Measurements from ENCODE around the gene TRIP10.
"Not testable (repeated sequence)": the region's sequence is repeated elsewhere in the genome, so short reads cannot be mapped to it uniquely, and the experiment has no call there.

Gene TRIP10

GRCh38 chr19:6766357-6767080 lies 27.0 kb downstream of the TRIP10 start:
- H3K36me3 ChIP-seq = no peaks in the 10 kb centered on the region
- intact Hi-C loops (cut with DNase I; ENCODE audit: low total_unique reads) = no loop called here
- DNase-seq = no peak
- no peak overlapping the region for H3K4me3 ChIP-seq
- no peak overlapping the region for H3K27ac ChIP-seq
- peaks cover 0 to 23% (median 6%) of the 10 kb centered on the region in 4 donors for H3K4me1 ChIP-seq
- no peaks in the 10 kb centered on the region for H3K9me3 ChIP-seq
- peaks cover 4 to 47% of the 10 kb centered on the region in 2 donors for H3K27me3 ChIP-seq
- no peak for TF ChIP-seq CTCF (IDR thresholded peaks at IDR 0.05)

GRCh38 chr19:6767081-6767356 lies 27.5 kb downstream of the TRIP10 start:
- Histone ChIP-seq H3K4me1 (peaks cover 0 to 23% (median 6%) of the 10 kb centered on the region in 4 donors), H3K27ac (no peak overlapping the region), H3K36me3 (no peaks in the 10 kb centered on the region), H3K9me3 (no peaks in the 10 kb centered on the region), H3K4me3 (peak overlapping the region; percentile 12 to 23), H3K27me3 (peaks cover 4 to 49% of the 10 kb centered on the region in 2 donors)
- intact Hi-C loops (cut with DNase I; ENCODE audit: low total_unique reads) = no loop called here
- no peak for DNase-seq
- no peak for TF ChIP-seq CTCF (IDR thresholded peaks at IDR 0.05)

- Histone ChIP-seq H3K4me3 (peak within 1 kb of the TSS; percentile 12 to 23), H3K36me3 (no peaks in the 10 kb centered on the region), H3K27me3 (peaks cover 4 to 55% of the 10 kb centered on the region in 2 donors), H3K9me3 (no peaks in the 10 kb centered on the region), H3K27ac (no peak within 1 kb of the TSS), H3K4me1 (peaks cover 0 to 23% (median 6%) of the 10 kb centered on the region in 4 donors)
- intact Hi-C loops (cut with DNase I; ENCODE audit: low total_unique reads) = no loop called here
- no peak for TF ChIP-seq CTCF (IDR thresholded peaks at IDR 0.05)
- DNase-seq = no peak
Observed at GRCh38 chr19:6767357-6768235, 28.1 kb downstream of the TRIP10 start, which contains the start of gene SH2D3A. Gene SH2D3A (minus strand): TSS chr19:6767435. CDS start chr19:6763748, 3,687 bp downstream.

GRCh38 chr19:6768236-6768785 lies 28.8 kb downstream of the TRIP10 start:
- H3K9me3 ChIP-seq = no peaks in the 10 kb centered on the region
- H3K27ac ChIP-seq = no peak overlapping the region
- H3K27me3 ChIP-seq = peaks cover 4 to 61% of the 10 kb centered on the region in 2 donors
- intact Hi-C loops (cut with DNase I; ENCODE audit: low total_unique reads) = no loop called here
- H3K36me3 ChIP-seq = no peaks in the 10 kb centered on the region
- peaks cover 0 to 23% (median 6%) of the 10 kb centered on the region in 4 donors for H3K4me1 ChIP-seq
- no peak overlapping the region for H3K4me3 ChIP-seq
- DNase-seq = no peak
- no peak for TF ChIP-seq CTCF (IDR thresholded peaks at IDR 0.05)

- intact Hi-C loops (cut with DNase I; ENCODE audit: low total_unique reads) = no loop called here
- DNase-seq = no peak
- TF ChIP-seq CTCF (IDR thresholded peaks at IDR 0.05) = peak; percentile 34 to 35
- H3K27me3 ChIP-seq = peaks cover 4 to 58% of the 10 kb centered on the region in 2 donors
- H3K4me1 ChIP-seq = peaks cover 0 to 23% (median 6%) of the 10 kb centered on the region in 4 donors
- H3K36me3 ChIP-seq = no peaks in the 10 kb centered on the region
- no peak overlapping the region for H3K4me3 ChIP-seq
- H3K9me3 ChIP-seq = no peaks in the 10 kb centered on the region
- no peak overlapping the region for H3K27ac ChIP-seq
Observed at GRCh38 chr19:6769006-6769619, 29.6 kb downstream of the TRIP10 start.

GRCh38 chr19:6771648-6772027 lies 32.2 kb downstream of the TRIP10 start:
- H3K9me3 ChIP-seq; DNase-seq; H3K27ac ChIP-seq; H3K4me3 ChIP-seq; intact Hi-C loops (cut with DNase I; ENCODE audit: low total_unique reads); H3K36me3 ChIP-seq: not testable (repeated sequence)
- Histone ChIP-seq H3K4me1 (peaks cover 0 to 13% (median 6%) of the 10 kb centered on the region in 4 donors), H3K27me3 (peaks cover 4 to 40% of the 10 kb centered on the region in 2 donors)

All from tibial artery (tissue), 4 donors.